GM18520 (cell line): ENCODE data around the gene DGKB.
"Not testable (repeated sequence)": the region's sequence is repeated elsewhere in the genome, so short reads cannot be mapped to it uniquely, and the experiment has no call there.

Experiments used
- ATAC-seq: cut with Tn5 transposase; IDR thresholded peaks from one replicate; pipeline ENCODE4 v1.9.1; 2021; ENCODE audit not compliant: unreplicated experiment

The DGKB gene

GRCh38 chr7:14332155-14332554, 570.4 kb downstream of the DGKB start:
- ATAC-seq: no peak

- ATAC-seq: no peak
These were observed 577.8 kb downstream of the DGKB start for GRCh38 chr7:14324767-14325166.

- ATAC-seq: no peak
These were observed 579.8 kb downstream of the DGKB start for GRCh38 chr7:14322724-14323123.

- no peak for ATAC-seq
These were observed 580.6 kb downstream of the DGKB start for GRCh38 chr7:14321947-14322346.

GRCh38 chr7:14309432-14309831, 593.1 kb downstream of the DGKB start:
- no peak for ATAC-seq

GRCh38 chr7:14305233-14305866, 597.2 kb downstream of the DGKB start:
- no peak for ATAC-seq

GRCh38 chr7:14303536-14303935, 599.0 kb downstream of the DGKB start:
- ATAC-seq: no peak

- no peak for ATAC-seq
These were observed 607.9 kb downstream of the DGKB start for GRCh38 chr7:14294637-14295036.

GRCh38 chr7:14293434-14293833, 609.1 kb downstream of the DGKB start:
- ATAC-seq: no peak

- no peak for ATAC-seq
These were observed 609.8 kb downstream of the DGKB start for GRCh38 chr7:14292737-14293136.

- no peak for ATAC-seq
These were observed 612.6 kb downstream of the DGKB start for GRCh38 chr7:14289957-14290356.

- ATAC-seq: no peak
These were observed 613.9 kb downstream of the DGKB start for GRCh38 chr7:14288701-14289100.

GRCh38 chr7:14287398-14287797, 615.2 kb downstream of the DGKB start:
- no peak for ATAC-seq

GRCh38 chr7:14286036-14286435, 616.5 kb downstream of the DGKB start:
- ATAC-seq: no peak

GRCh38 chr7:14279065-14279871, 623.3 kb downstream of the DGKB start:
- ATAC-seq: not testable (repeated sequence)

GRCh38 chr7:14275356-14275755, 627.2 kb downstream of the DGKB start:
- no peak for ATAC-seq

- no peak for ATAC-seq
These were observed 631.1 kb downstream of the DGKB start for GRCh38 chr7:14271441-14271840.

GRCh38 chr7:14270099-14270498, 632.5 kb downstream of the DGKB start:
- ATAC-seq: no peak

- ATAC-seq: no peak
These were observed 642.5 kb downstream of the DGKB start for GRCh38 chr7:14260011-14260410.

GRCh38 chr7:14258861-14259260, 643.7 kb downstream of the DGKB start:
- ATAC-seq: no peak

- no peak for ATAC-seq
These were observed 644.1 kb downstream of the DGKB start for GRCh38 chr7:14258441-14258840.

- no peak for ATAC-seq
These were observed 650.1 kb downstream of the DGKB start for GRCh38 chr7:14252458-14252857.

- no peak for ATAC-seq
These were observed 660.4 kb downstream of the DGKB start for GRCh38 chr7:14242175-14242574.
